NT2/D1 (cell line): ENCODE data around the gene LTBP2.

ENCODE experiments used
- DNase-seq: peaks from one replicate; pipeline ENCODE4 v3.0.0-alpha.2; 2011; ENCODE audit warnings: low read depth, low spot score
- H3K27me3 ChIP-seq: 2 replicates; pipeline ENCODE4 v1.6.0; 2011; ENCODE audit warnings: mild to moderate bottlenecking; ENCODE audit not compliant: insufficient read length, insufficient read depth
- H3K36me3 ChIP-seq: 2 replicates; pipeline ENCODE4 v1.6.1; 2011; ENCODE audit warnings: mild to moderate bottlenecking, low read length, mixed read lengths; ENCODE audit not compliant: insufficient read depth, insufficient read length
- H3K4me1 ChIP-seq: 2 replicates; pipeline ENCODE4 v1.5.1; 2011; ENCODE audit not compliant: insufficient read depth, insufficient read length
- H3K4me3 ChIP-seq: 2 replicates; pipeline ENCODE4 v1.5.1; 2011; ENCODE audit warnings: low read depth; ENCODE audit not compliant: insufficient read length
- H3K9ac ChIP-seq: 2 replicates; pipeline ENCODE4 v1.6.0; 2011; ENCODE audit warnings: low read depth; ENCODE audit not compliant: insufficient read length
- H3K9me3 ChIP-seq: 2 replicates; pipeline ENCODE4 v1.5.1; 2011; ENCODE audit warnings: mild to moderate bottlenecking, low read length; ENCODE audit not compliant: insufficient read depth
- SUZ12 ChIP-seq: IDR thresholded peaks from 2 replicates; pipeline ENCODE4 v1.6.1; 2011; ENCODE audit not compliant: insufficient read length, insufficient read depth; ENCODE audit errors: extremely low read depth
- YY1 ChIP-seq: IDR thresholded peaks from 2 replicates; pipeline ENCODE4 v1.6.1; 2011; ENCODE audit not compliant: insufficient read length, insufficient read depth
- ZNF274 ChIP-seq: IDR thresholded peaks from 2 replicates; pipeline ENCODE4 v1.6.1; 2011; ENCODE audit warnings: mild to moderate bottlenecking, low read depth, low read length

The LTBP2 gene

DNA sequence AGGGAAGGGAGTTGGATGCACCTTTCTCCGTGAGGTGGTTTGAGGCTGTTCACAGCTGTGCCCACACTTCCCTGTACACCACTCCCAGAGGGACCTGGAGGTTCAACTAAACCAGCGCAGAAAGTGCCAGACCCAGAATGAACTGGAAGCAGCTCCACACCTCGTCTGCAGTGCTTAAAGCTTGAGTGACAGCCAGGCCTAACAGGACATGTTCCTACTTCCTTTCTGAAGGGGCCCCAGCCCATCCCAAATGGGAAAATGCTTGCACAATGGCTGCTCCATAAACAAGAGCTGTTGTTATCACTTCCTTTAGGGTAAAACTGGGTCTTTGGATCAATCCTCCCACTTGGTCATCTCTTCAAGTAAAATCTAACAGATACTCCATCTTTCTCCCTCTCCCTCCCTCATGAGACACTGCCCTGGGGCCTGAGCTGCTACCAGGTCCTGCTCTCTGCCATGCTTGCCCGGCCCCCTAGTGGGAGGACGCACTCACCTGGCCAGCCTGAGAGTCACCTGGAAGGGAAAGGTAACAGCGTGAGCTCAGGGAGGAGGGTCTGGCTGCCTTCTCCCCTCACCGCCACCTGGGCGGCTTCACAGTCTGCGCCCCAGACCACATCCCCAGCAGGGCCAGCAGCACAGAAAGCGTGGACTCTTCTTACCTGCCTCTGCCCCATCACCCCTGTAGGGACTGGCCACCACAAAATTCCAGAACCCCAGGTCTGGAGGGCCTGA lies 85.0 kb downstream of the LTBP2 start:
- TF ChIP-seq SUZ12, result no peak
- no peak for TF ChIP-seq YY1
- TF ChIP-seq ZNF274, result no peak
- no peak for DNase-seq
- Histone ChIP-seq H3K9ac (no peak overlapping the region), H3K4me3 (no peak overlapping the region), H3K4me1 (peaks cover 5% of the 10 kb centered on the region), H3K27me3 (no peaks in the 10 kb centered on the region), H3K36me3 (no peaks in the 10 kb centered on the region), H3K9me3 (no peaks in the 10 kb centered on the region)

DNA sequence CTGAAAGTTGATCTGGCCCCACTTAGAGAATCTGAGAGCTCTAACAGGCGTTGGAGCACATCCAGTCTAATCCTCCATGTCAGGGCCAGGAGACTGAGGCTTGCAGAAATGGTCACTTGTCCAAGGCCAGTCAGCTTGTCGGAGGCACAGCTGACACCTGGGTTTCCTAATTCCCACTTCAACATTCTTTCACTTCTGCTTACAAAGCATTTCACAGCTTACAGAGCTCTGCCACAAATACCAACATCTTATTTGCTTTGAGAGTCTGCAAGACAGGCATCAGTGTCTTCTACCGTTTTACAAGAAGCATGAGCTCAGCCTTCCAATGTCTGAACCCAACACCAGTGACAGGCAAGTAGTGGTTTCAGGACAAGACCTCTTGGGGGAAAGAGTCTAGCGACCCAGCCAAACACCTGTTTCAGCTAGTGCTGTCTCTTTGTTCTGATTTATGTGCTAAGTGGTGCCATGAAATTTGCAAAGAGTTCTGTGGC lies 86.6 kb downstream of the LTBP2 start:
- DNase-seq, result no peak
- no peak for TF ChIP-seq SUZ12
- TF ChIP-seq YY1, result no peak
- TF ChIP-seq ZNF274, result no peak
- H3K36me3 ChIP-seq, result peaks cover 5% of the 10 kb centered on the region

DNA sequence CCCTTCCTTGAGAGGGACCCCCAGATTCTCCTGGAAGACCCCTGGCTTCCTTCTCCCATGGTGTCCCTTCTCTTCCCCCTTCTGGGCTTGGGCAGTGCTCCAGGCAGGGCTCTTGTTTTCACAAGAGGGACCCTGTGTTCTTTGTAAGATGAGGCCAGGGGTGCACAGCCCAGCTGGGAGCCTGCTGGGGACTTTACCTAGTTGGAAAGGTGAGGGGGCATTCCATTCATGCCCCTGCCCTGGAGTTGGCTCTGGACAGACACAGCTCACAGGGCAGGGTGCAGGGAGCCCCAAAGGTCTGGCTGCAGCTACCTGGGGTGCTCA lies 87.3 kb downstream of the LTBP2 start:
- Histone ChIP-seq H3K27me3 (no peaks in the 10 kb centered on the region), H3K36me3 (peaks cover 5% of the 10 kb centered on the region), H3K9me3 (no peaks in the 10 kb centered on the region), H3K4me3 (no peak overlapping the region), H3K9ac (no peak overlapping the region), H3K4me1 (peaks cover 5% of the 10 kb centered on the region)
- no peak for DNase-seq
- TF ChIP-seq ZNF274, result no peak
- TF ChIP-seq SUZ12, result no peak
- TF ChIP-seq YY1, result no peak

More for the DNA sequence above, 86.6 kb downstream of the LTBP2 start:
- no peaks in the 10 kb centered on the region for H3K27me3 ChIP-seq
- H3K4me1 ChIP-seq, result peaks cover 5% of the 10 kb centered on the region
- H3K4me3 ChIP-seq, result no peak overlapping the region
- no peak overlapping the region for H3K9ac ChIP-seq
- no peaks in the 10 kb centered on the region for H3K9me3 ChIP-seq

DNA sequence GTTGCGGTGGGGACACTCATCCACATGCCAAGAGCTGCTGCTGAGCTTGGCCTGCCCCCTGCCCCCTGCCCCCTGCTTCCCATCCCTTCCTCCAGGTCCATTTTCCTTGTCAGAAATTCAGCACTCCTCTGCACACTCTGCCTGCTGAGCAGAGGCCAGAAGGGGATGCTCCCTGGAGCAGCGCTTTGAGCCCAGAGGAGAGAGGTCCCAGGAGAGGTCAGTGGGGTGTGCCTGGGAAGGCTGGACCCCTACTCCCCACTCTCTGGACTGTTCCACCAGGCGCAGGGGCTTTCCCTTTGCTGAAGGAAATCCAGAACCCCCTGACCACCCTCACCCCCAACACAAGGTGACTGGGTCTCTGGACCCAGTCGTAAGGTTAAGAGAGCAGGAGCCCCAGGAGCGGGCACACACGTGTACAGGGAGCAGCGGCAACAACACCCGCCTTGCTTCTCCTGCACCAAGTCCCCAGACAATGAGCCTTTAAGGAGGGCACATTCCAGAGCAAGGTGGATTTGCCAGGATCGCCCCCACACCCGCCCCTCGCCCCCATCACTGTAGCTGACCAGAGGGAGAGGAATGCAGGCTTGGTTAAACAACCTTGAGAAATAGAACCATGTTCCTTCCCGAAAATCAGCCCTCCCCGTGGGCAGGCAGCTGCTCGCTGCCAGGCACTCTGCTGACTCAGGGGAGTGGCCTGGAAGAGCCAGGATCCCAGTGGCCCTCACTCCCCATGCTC lies 87.8 kb downstream of the LTBP2 start:
- Histone ChIP-seq H3K4me3 (no peak overlapping the region), H3K36me3 (peaks cover 5% of the 10 kb centered on the region), H3K4me1 (peaks cover 5% of the 10 kb centered on the region), H3K9ac (no peak overlapping the region), H3K9me3 (no peaks in the 10 kb centered on the region), H3K27me3 (no peaks in the 10 kb centered on the region)
- DNase-seq, result no peak
- no peak for TF ChIP-seq YY1
- no peak for TF ChIP-seq SUZ12
- TF ChIP-seq ZNF274, result no peak

DNA sequence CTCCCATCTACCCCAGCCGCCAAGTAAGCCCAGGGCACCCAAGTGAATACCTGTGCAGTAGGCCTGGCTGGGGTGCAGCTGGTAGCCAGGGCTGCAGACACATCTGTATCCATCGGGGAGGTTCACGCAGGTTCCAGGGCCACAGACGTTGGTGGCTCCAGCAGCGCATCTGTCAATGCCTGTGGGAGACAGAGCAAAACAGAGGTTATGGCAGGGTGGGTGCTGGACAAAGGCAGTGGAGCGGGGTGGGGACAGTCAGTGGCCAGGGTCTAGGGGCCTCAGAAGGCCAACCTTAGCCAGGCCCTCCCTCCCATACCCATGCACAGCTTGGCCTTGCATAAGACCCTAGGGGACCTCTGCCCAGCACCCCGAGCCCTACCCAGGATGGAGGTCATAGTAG lies 89.3 kb downstream of the LTBP2 start:
- TF ChIP-seq ZNF274 (no peak), YY1 (no peak), SUZ12 (no peak)
- H3K36me3 ChIP-seq, result peaks cover 5% of the 10 kb centered on the region
- H3K9me3 ChIP-seq, result no peaks in the 10 kb centered on the region
- DNase-seq, result no peak
- peaks cover 5% of the 10 kb centered on the region for H3K4me1 ChIP-seq
- no peaks in the 10 kb centered on the region for H3K27me3 ChIP-seq
- no peak overlapping the region for H3K9ac ChIP-seq
- H3K4me3 ChIP-seq, result no peak overlapping the region

DNA sequence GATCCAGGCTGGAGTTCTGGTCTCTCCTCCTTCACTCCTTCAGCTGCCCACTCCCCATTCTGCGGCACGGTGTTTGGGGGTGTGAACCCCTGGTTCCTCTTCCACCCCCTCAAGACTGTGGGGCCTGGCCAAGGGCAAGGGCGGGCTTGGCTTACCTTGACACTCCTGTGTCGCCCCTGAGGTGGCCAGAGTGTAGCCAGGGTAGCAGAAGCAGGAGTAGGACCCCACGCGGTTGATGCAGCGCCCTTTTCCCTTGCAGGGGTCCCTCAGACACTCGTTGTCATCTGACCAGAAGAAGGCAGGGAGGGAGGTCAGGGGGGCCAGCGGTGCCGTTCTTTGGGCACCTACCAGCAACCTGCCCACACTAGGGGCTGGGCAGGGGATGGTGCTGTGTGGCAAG lies 90.3 kb downstream of the LTBP2 start:
- no peak overlapping the region for H3K9ac ChIP-seq
- TF ChIP-seq YY1, result no peak
- no peak for TF ChIP-seq SUZ12
- no peak for TF ChIP-seq ZNF274
- H3K36me3 ChIP-seq, result peaks cover 5% of the 10 kb centered on the region
- no peaks in the 10 kb centered on the region for H3K27me3 ChIP-seq
- no peaks in the 10 kb centered on the region for H3K9me3 ChIP-seq
- DNase-seq, result no peak
- H3K4me3 ChIP-seq, result no peak overlapping the region
- H3K4me1 ChIP-seq, result peaks cover 2% of the 10 kb centered on the region
